Heart right ventricle (tissue), 16 donors: Measurements from ENCODE around the gene MMADHC. TPM values are rescaled to one million over a fixed set of nuclear protein-coding genes. Genes with fewer than 3 reads are reported as not detected.

Source experiments
- ATAC-seq, 8 donors: fragments of 200-7000 bp; cut with Tn5 transposase; one replicate each; pipeline ENCODE4 v1.9.1; 2020; ENCODE audit warnings: mild to moderate bottlenecking in 8 of 8, moderate library complexity in 8 of 8, moderate number of reproducible peaks in 1 of 8
- DNase-seq, 2 donors: peaks; one replicate each; pipeline ENCODE4 v3.0.0-alpha.2; 2020
- H3K27ac ChIP-seq, 10 donors: fragments of 200-600 bp; sonication (generic) in 2 of 10; one replicate each; pipeline versions ENCODE4 v1.5.0 to v1.8.0; 2020 to 2022; ENCODE audit warnings: mild to moderate bottlenecking in 3 of 10
- H3K27me3 ChIP-seq, 7 donors: fragments of 200-600 bp; one replicate each; pipeline ENCODE4 v1.8.0; 2021 to 2022; ENCODE audit warnings: mild to moderate bottlenecking in 2 of 7
- H3K36me3 ChIP-seq, 9 donors: fragments of 200-600 bp; sonication (generic) in 1 of 9; one replicate each; pipeline versions ENCODE4 v1.5.0 to v1.8.0; 2020 to 2022; ENCODE audit warnings: mild to moderate bottlenecking in 2 of 9
- H3K4me1 ChIP-seq, 9 donors: fragments of 200-600 bp; sonication (generic) in 1 of 9; one replicate each; pipeline versions ENCODE4 v1.5.0 to v1.8.0; 2020 to 2022; ENCODE audit warnings: mild to moderate bottlenecking in 4 of 9
- H3K4me3 ChIP-seq, 10 donors: fragments of 200-600 bp; sonication (generic) in 2 of 10; one replicate each; pipeline versions ENCODE4 v1.5.0 to v1.8.0; 2020 to 2022; ENCODE audit warnings: mild to moderate bottlenecking in 7 of 10, moderate library complexity in 2 of 10
- H3K9me3 ChIP-seq, 11 donors: fragments of 200-600 bp in 10 of 11; sonication (generic) in 2 of 11; one replicate each; pipeline versions ENCODE4 v1.5.0 to v1.8.0; 2013 to 2022; ENCODE audit warnings: mild to moderate bottlenecking in 2 of 11, control low read depth in 1 of 11, moderate library complexity in 1 of 11
- CTCF ChIP-seq, 9 donors: fragments of 200-600 bp; sonication (generic) in 2 of 9; IDR thresholded peaks; one replicate each; pipeline versions ENCODE4 v1.5.0 to v1.8.0; 2021 to 2022; ENCODE audit warnings: antibody characterized with exemption in 9 of 9, mild to moderate bottlenecking in 5 of 9, moderate library complexity in 1 of 9
- WGBS, 2 donors: extraction: QIAGEN DNeasy Blood & Tissue Kit; methylation state at CpG; one replicate each; pipeline ENCODE4 v1.1.7; 2013; ENCODE audit warnings: inconsistent platforms in 1 of 2; 5-methylcytosine and 5-hydroxymethylcytosine counted together
- intact Hi-C, 10 donors: fragments of 100-400 bp; cut with DNase I; formaldehyde crosslinking; loops; one replicate each; pipeline versions ENCODE4 v1.11.1 to v1.14.2; 2022
- polyA plus RNA-seq, 2 donors: library from polyadenylated mRNA; stranded (reverse); fragments of 200-250 nt; gene quantifications; one replicate each; pipeline ENCODE4 v1.2.3, GENCODE V29; 2013
- total RNA-seq, 10 donors: library from RNA; stranded (reverse); fragmentation: NEBNext Ultra II Directional in 3 of 10; extraction: Animal tissue kit (Norgen Biotek cat#: 25700) in 3 of 10; gene quantifications; one replicate each; pipeline versions ENCODE4 v1.2.1 to v1.2.4, GENCODE V29; 2021 to 2023
- donor health status: Arrhythmogenic right ventricular cardiomyopathy.
- donor health status: ischemic (EF 13 %, LVEDD 7.1; RV severe dilation, severe dysfunction).
- donor health status: healthy with polysubstance abuse.
- donor health status: DM: no; HTN: yes; CAD: no.
- donor health status: DM: no; HTN: no; CAD: no.
- donor health status: ischemic (EF 25% LVEDD 6.9; RV normal size, moderate dysfunction).
- donor health status: ischemic (EF 25% LVEDD 5.7; RV mildly dilated, moderate dysfunction).
- donor health status: healthy.
- donor health status: DM: yes; HTN: yes; CAD: no.
- donor health status: Ischemic cardiomyopathy.
- donor health status: ischemic (EF 35%, LVEDD 5.7; RV mildly dilated, moderate dysfunction).
- donor health status: nonischemic (EF 11% LVEDD 7.7; RV severe dilation, severe dysfunction).
- donor health status: DM: yes; HTN: yes; CAD: no.
- donor health status: PGD.
- donor health status: ischemic (EF 29% LVEDD 5.4; RV normal size, mild dysfunction).
- donor health status: nonischemic (EF 23%, LVEDD 6.1; RV moderate dilation, normal function).

Gene MMADHC
- total and polyA plus RNA-seq, 12 donors: 20.4 to 132 (median 124) TPM

GRCh38 chr2:149627111-149627801, 39.7 kb upstream of the MMADHC start:
- DNase-seq (no peak), ATAC-seq (no peak)
- Histone ChIP-seq H3K27ac (no peak overlapping the region), H3K4me1 (no peaks in the 10 kb centered on the region), H3K36me3 (no peaks in the 10 kb centered on the region), H3K4me3 (no peak overlapping the region), H3K9me3 (no peaks in the 10 kb centered on the region), H3K27me3 (no peaks in the 10 kb centered on the region)
- 89 to 100% methylated on average over 1 of the region's 1 CpG for WGBS, 2 donors
- intact Hi-C loops: no loop called here
- no peak for TF ChIP-seq CTCF (IDR thresholded peaks at IDR 0.05)

- H3K27ac ChIP-seq: no peak overlapping the region
- H3K4me1 ChIP-seq: no peaks in the 10 kb centered on the region
- H3K27me3 ChIP-seq: no peaks in the 10 kb centered on the region
- ATAC-seq (no peak), DNase-seq (no peak)
- TF ChIP-seq CTCF (IDR thresholded peaks at IDR 0.05): no peak
- no peaks in the 10 kb centered on the region for H3K36me3 ChIP-seq
- H3K4me3 ChIP-seq: no peak overlapping the region
- no peaks in the 10 kb centered on the region for H3K9me3 ChIP-seq
- 78 to 82% methylated on average over 2 of the region's 2 CpGs for WGBS, 2 donors
- intact Hi-C loops: no loop called here
These were observed 38.1 kb upstream of the MMADHC start for GRCh38 chr2:149625671-149626070.

- H3K4me1 ChIP-seq: no peaks in the 10 kb centered on the region
- no peak for TF ChIP-seq CTCF (IDR thresholded peaks at IDR 0.05)
- 83 to 85% methylated on average over 3 of the region's 3 CpGs for WGBS, 2 donors
- intact Hi-C loops: no loop called here
- no peaks in the 10 kb centered on the region for H3K27me3 ChIP-seq
- no peak overlapping the region for H3K4me3 ChIP-seq
- no peaks in the 10 kb centered on the region for H3K9me3 ChIP-seq
- H3K27ac ChIP-seq: no peak overlapping the region
- DNase-seq: no peak
- no peaks in the 10 kb centered on the region for H3K36me3 ChIP-seq
- ATAC-seq: no peak
These were observed 37.7 kb upstream of the MMADHC start for GRCh38 chr2:149625271-149625670.

- Histone ChIP-seq H3K4me1 (no peaks in the 10 kb centered on the region), H3K4me3 (no peak overlapping the region), H3K27me3 (no peaks in the 10 kb centered on the region), H3K36me3 (no peaks in the 10 kb centered on the region), H3K9me3 (no peaks in the 10 kb centered on the region), H3K27ac (no peak overlapping the region)
- 90 to 93% methylated on average over 1 of the region's 1 CpG for WGBS, 2 donors
- TF ChIP-seq CTCF (IDR thresholded peaks at IDR 0.05): no peak
- ATAC-seq (no peak), DNase-seq (no peak)
- intact Hi-C loops: no loop called here
These were observed 34.8 kb upstream of the MMADHC start for GRCh38 chr2:149622343-149622742.
